Hepatocyte (in vitro differentiated cells): Measurements from ENCODE around the gene KCNB1. TPM values are rescaled to one million over a fixed set of nuclear protein-coding genes. Genes with fewer than 3 reads are reported as not detected.

Experiments
- DNase-seq: peaks from one replicate; pipeline ENCODE4 v3.0.0-alpha.2; 2016; ENCODE audit warnings: low spot score
- H2AFZ ChIP-seq: fragments of 200-600 bp; sonication (generic); 2 replicates; pipeline ENCODE4 v1.6.0; 2016; ENCODE audit warnings: antibody characterized with exemption, mild to moderate bottlenecking
- H3K27ac ChIP-seq: fragments of 200-600 bp; sonication (generic); 2 replicates; pipeline ENCODE4 v1.5.1; 2016; ENCODE audit warnings: mild to moderate bottlenecking
- H3K27me3 ChIP-seq: fragments of 200-600 bp; sonication (generic); 2 replicates; pipeline ENCODE4 v1.6.1; 2016
- H3K36me3 ChIP-seq: fragments of 200-600 bp; sonication (generic); replicated peaks from 2 replicates; pipeline ENCODE4 v1.5.1; 2016; ENCODE audit warnings: low read depth; ENCODE audit not compliant: insufficient read depth
- H3K4me1 ChIP-seq: fragments of 200-600 bp; sonication (generic); 2 replicates; pipeline ENCODE4 v1.5.1; 2016; ENCODE audit warnings: mild to moderate bottlenecking, moderate library complexity; ENCODE audit not compliant: insufficient read depth
- H3K4me2 ChIP-seq: fragments of 200-600 bp; sonication (generic); 2 replicates; pipeline ENCODE4 v1.6.0; 2016
- H3K4me3 ChIP-seq: fragments of 200-600 bp; sonication (generic); 2 replicates; pipeline ENCODE4 v1.5.1; 2016; ENCODE audit warnings: mild to moderate bottlenecking
- H3K79me2 ChIP-seq: fragments of 200-600 bp; sonication (generic); 2 replicates; pipeline ENCODE4 v1.6.0; 2017; ENCODE audit warnings: mild to moderate bottlenecking
- H3K9me2 ChIP-seq: fragments of 200-600 bp; sonication (generic); replicated peaks from 2 replicates; pipeline ENCODE4 v1.6.0; 2017; ENCODE audit warnings: mild to moderate bottlenecking; ENCODE audit not compliant: insufficient read depth
- H3K9me3 ChIP-seq: fragments of 200-600 bp; sonication (generic); 2 replicates; pipeline ENCODE4 v1.5.1; 2016; ENCODE audit warnings: low read depth, mild to moderate bottlenecking
- H4K20me1 ChIP-seq: fragments of 200-600 bp; sonication (generic); 2 replicates; pipeline ENCODE4 v1.6.0; 2016; ENCODE audit warnings: mild to moderate bottlenecking; ENCODE audit not compliant: insufficient read depth, poor library complexity, severe bottlenecking
- CTCF ChIP-seq: fragments of 200-600 bp; sonication (generic); IDR thresholded peaks from 2 replicates; pipeline ENCODE4 v1.5.1; 2016; ENCODE audit warnings: antibody characterized with exemption, mild to moderate bottlenecking; ENCODE audit not compliant: poor library complexity
- EZH2 ChIP-seq: fragments of 200-600 bp; sonication (generic); IDR thresholded peaks from 2 replicates; pipeline ENCODE4 v1.6.1; 2016; ENCODE audit warnings: antibody characterized with exemption, mild to moderate bottlenecking, borderline replicate concordance
- EZH2phosphoT487 ChIP-seq: fragments of 200-600 bp; sonication (generic); IDR thresholded peaks from one replicate; pipeline ENCODE4 v1.6.1; 2018; ENCODE audit warnings: antibody characterized with exemption, mild to moderate bottlenecking, low read depth, moderate library complexity; ENCODE audit not compliant: unreplicated experiment, severe bottlenecking
- WGBS: methylation state at CpG from one replicate; pipeline ENCODE4 v1.1.6; 2016; ENCODE audit warnings: low lambda C conversion rate; ENCODE audit errors: missing lambda C conversion rate; 5-methylcytosine and 5-hydroxymethylcytosine counted together
- polyA plus RNA-seq: library from polyadenylated mRNA; unstranded; fragments of >200 nt; fragmentation: Nextera tagmentation; extraction: Ambion mirVana; gene quantifications from 2 replicates; pipeline ENCODE4 v1.2.1, GENCODE V29; 2016
- total RNA-seq: library from RNA; depleted of rRNA; stranded (reverse); fragments of >200 nt; gene quantifications from 2 replicates; pipeline ENCODE4 v1.2.3, GENCODE V29; 2014

KCNB1 gene
- total and polyA plus RNA-seq, 2 experiments from 2014 or later = 0.37 to 1.5 TPM

- H3K27me3 ChIP-seq = no peaks in the 10 kb centered on the region
- no peak overlapping the region for H3K4me2 ChIP-seq
- H4K20me1 ChIP-seq = no peaks in the 10 kb centered on the region
- WGBS = 66% methylated on average over 9 of the region's 9 CpGs
- H3K4me1 ChIP-seq = no peaks in the 10 kb centered on the region
- H3K9me2 ChIP-seq = no peaks in the 10 kb centered on the region
- no peak for DNase-seq
- H3K4me3 ChIP-seq = no peak overlapping the region
- H2AFZ ChIP-seq = no peak overlapping the region
- no peaks in the 10 kb centered on the region for H3K79me2 ChIP-seq
- no peak overlapping the region for H3K27ac ChIP-seq
- TF ChIP-seq EZH2 = no peak
- TF ChIP-seq EZH2phosphoT487 = no peak
- no peak for TF ChIP-seq CTCF
- H3K9me3 ChIP-seq = no peaks in the 10 kb centered on the region
- no peaks in the 10 kb centered on the region for H3K36me3 ChIP-seq
Observed at GRCh38 chr20:49343246-49343645, 139.2 kb downstream of the KCNB1 start.

GRCh38 chr20:49340161-49340966, 142.1 kb downstream of the KCNB1 start:
- no peak overlapping the region for H3K4me2 ChIP-seq
- H3K79me2 ChIP-seq = no peaks in the 10 kb centered on the region
- no peak overlapping the region for H3K4me3 ChIP-seq
- WGBS = 76% methylated on average over 14 of the region's 14 CpGs
- DNase-seq = no peak
- H3K36me3 ChIP-seq = no peaks in the 10 kb centered on the region
- no peaks in the 10 kb centered on the region for H3K9me3 ChIP-seq
- H3K27ac ChIP-seq = no peak overlapping the region
- no peaks in the 10 kb centered on the region for H3K4me1 ChIP-seq
- H2AFZ ChIP-seq = no peak overlapping the region
- no peaks in the 10 kb centered on the region for H4K20me1 ChIP-seq
- H3K9me2 ChIP-seq = no peaks in the 10 kb centered on the region
- TF ChIP-seq EZH2phosphoT487 (no peak), CTCF (no peak), EZH2 (no peak)
- no peaks in the 10 kb centered on the region for H3K27me3 ChIP-seq

- 83% methylated on average over 9 of the region's 9 CpGs for WGBS
- Histone ChIP-seq H3K4me3 (no peak overlapping the region), H3K27ac (no peak overlapping the region), H3K27me3 (no peaks in the 10 kb centered on the region), H3K4me1 (no peaks in the 10 kb centered on the region), H3K36me3 (no peaks in the 10 kb centered on the region), H4K20me1 (no peaks in the 10 kb centered on the region), H3K79me2 (no peaks in the 10 kb centered on the region), H2AFZ (no peak overlapping the region), H3K9me2 (no peaks in the 10 kb centered on the region), H3K4me2 (no peak overlapping the region), H3K9me3 (no peaks in the 10 kb centered on the region)
- DNase-seq = no peak
- TF ChIP-seq EZH2phosphoT487 (no peak), EZH2 (no peak), CTCF (no peak)
Observed at GRCh38 chr20:49339123-49339522, 143.3 kb downstream of the KCNB1 start.
